MM.1S (cell line): ENCODE results near the gene TCAIM.

ENCODE experiments used
- DNase-seq: peaks from one replicate; pipeline ENCODE4 v3.0.0-alpha.2; 2015
- H2AFZ ChIP-seq: fragments of 300-600 bp; sonication (generic); 2 replicates; pipeline ENCODE4 v1.6.0; 2016; ENCODE audit warnings: antibody characterized with exemption, low read length
- H3F3A ChIP-seq: fragments of 300-600 bp; sonication (generic); 2 replicates; pipeline ENCODE4 v1.6.1; 2016; ENCODE audit warnings: mild to moderate bottlenecking, antibody characterized with exemption, low read length, moderate library complexity, mixed read lengths; ENCODE audit not compliant: insufficient read depth
- H3K27ac ChIP-seq: fragments of 300-600 bp; sonication (generic); 2 replicates; pipeline ENCODE4 v1.5.1; 2016; ENCODE audit warnings: mild to moderate bottlenecking, low read length
- H3K27me3 ChIP-seq: fragments of 300-600 bp; sonication (generic); replicated peaks from 2 replicates; pipeline ENCODE4 v1.6.0; 2016; ENCODE audit warnings: low read length; ENCODE audit not compliant: insufficient read depth
- H3K36me3 ChIP-seq: fragments of 300-600 bp; sonication (generic); replicated peaks from 2 replicates; pipeline ENCODE4 v1.6.1; 2016; ENCODE audit warnings: mild to moderate bottlenecking, low read length, mixed read lengths; ENCODE audit not compliant: insufficient read depth
- H3K4me1 ChIP-seq: fragments of 300-600 bp; sonication (generic); 2 replicates; pipeline ENCODE4 v1.6.1; 2016; ENCODE audit warnings: low read length, mixed read lengths
- H3K4me2 ChIP-seq: fragments of 300-600 bp; sonication (generic); 2 replicates; pipeline ENCODE4 v1.6.0; 2016; ENCODE audit warnings: low read depth, low read length
- H3K4me3 ChIP-seq: fragments of 300-600 bp; sonication (generic); 2 replicates; pipeline ENCODE4 v1.5.1; 2016; ENCODE audit warnings: low read length, mixed read lengths
- H3K79me2 ChIP-seq: fragments of 300-600 bp; sonication (generic); 2 replicates; pipeline ENCODE4 v1.6.1; 2016; ENCODE audit warnings: mixed run types, low read length, mixed read lengths
- H3K9ac ChIP-seq: fragments of 300-600 bp; sonication (generic); 2 replicates; pipeline ENCODE4 v1.6.1; 2016; ENCODE audit warnings: low read length, mixed read lengths
- H3K9me2 ChIP-seq: fragments of 300-600 bp; sonication (generic); replicated peaks from 2 replicates; pipeline ENCODE4 v1.6.1; 2016; ENCODE audit warnings: mild to moderate bottlenecking, low read length, mixed read lengths; ENCODE audit not compliant: insufficient read depth
- H3K9me3 ChIP-seq: fragments of 300-600 bp; sonication (generic); replicated peaks from 2 replicates; pipeline ENCODE4 v1.6.1; 2016; ENCODE audit warnings: mild to moderate bottlenecking, low read length, mixed read lengths; ENCODE audit not compliant: insufficient read depth
- H4K20me1 ChIP-seq: fragments of 300-600 bp; sonication (generic); 2 replicates; pipeline ENCODE4 v1.6.1; 2016; ENCODE audit warnings: mild to moderate bottlenecking, low read length, moderate library complexity, mixed read lengths; ENCODE audit not compliant: insufficient read depth
- EZH2 ChIP-seq: fragments of 300-600 bp; sonication (generic); optimal IDR thresholded peaks from 2 replicates; pipeline ENCODE3; 2017; ENCODE audit warnings: low read depth, mild to moderate bottlenecking, antibody characterized with exemption, low read length, mixed read lengths
- EZH2phosphoT487 ChIP-seq: fragments of 300-600 bp; sonication (generic); IDR thresholded peaks from 2 replicates; pipeline ENCODE4 v1.6.1; 2018; ENCODE audit warnings: antibody characterized with exemption, low read length
- TF ChIP-seq, protein P1 (sequence below): fragments of 300-600 bp; sonication (generic); IDR thresholded peaks from 2 replicates; pipeline ENCODE4 v1.5.1; 2016; ENCODE audit warnings: antibody characterized with exemption, low read length, mixed read lengths

TCAIM gene

GRCh38 chr3:44363591-44363990 lies 25.0 kb downstream of the TCAIM start:
- Histone ChIP-seq H3K4me2 (no peak overlapping the region), H3K36me3 (no peaks in the 10 kb centered on the region), H3K9me3 (no peaks in the 10 kb centered on the region), H3K27me3 (no peaks in the 10 kb centered on the region), H3K79me2 (no peaks in the 10 kb centered on the region), H3K9ac (no peak overlapping the region), H4K20me1 (no peaks in the 10 kb centered on the region), H3K4me1 (no peaks in the 10 kb centered on the region), H3F3A (no peaks in the 10 kb centered on the region), H3K4me3 (no peak overlapping the region), H3K27ac (no peak overlapping the region), H3K9me2 (no peaks in the 10 kb centered on the region), H2AFZ (no peak overlapping the region)
- no peak for DNase-seq
- TF ChIP-seq EZH2 (no peak), EZH2phosphoT487 (no peak)
- TF ChIP-seq, protein P1, sequence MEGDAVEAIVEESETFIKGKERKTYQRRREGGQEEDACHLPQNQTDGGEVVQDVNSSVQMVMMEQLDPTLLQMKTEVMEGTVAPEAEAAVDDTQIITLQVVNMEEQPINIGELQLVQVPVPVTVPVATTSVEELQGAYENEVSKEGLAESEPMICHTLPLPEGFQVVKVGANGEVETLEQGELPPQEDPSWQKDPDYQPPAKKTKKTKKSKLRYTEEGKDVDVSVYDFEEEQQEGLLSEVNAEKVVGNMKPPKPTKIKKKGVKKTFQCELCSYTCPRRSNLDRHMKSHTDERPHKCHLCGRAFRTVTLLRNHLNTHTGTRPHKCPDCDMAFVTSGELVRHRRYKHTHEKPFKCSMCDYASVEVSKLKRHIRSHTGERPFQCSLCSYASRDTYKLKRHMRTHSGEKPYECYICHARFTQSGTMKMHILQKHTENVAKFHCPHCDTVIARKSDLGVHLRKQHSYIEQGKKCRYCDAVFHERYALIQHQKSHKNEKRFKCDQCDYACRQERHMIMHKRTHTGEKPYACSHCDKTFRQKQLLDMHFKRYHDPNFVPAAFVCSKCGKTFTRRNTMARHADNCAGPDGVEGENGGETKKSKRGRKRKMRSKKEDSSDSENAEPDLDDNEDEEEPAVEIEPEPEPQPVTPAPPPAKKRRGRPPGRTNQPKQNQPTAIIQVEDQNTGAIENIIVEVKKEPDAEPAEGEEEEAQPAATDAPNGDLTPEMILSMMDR: no peak

GRCh38 chr3:44365952-44366351 lies 27.4 kb downstream of the TCAIM start:
- DNase-seq: no peak
- Histone ChIP-seq H2AFZ (no peak overlapping the region), H3K9me3 (no peaks in the 10 kb centered on the region), H3F3A (no peaks in the 10 kb centered on the region), H3K9ac (no peak overlapping the region), H3K4me3 (no peak overlapping the region), H3K9me2 (no peaks in the 10 kb centered on the region), H3K27me3 (no peaks in the 10 kb centered on the region), H3K27ac (no peak overlapping the region), H3K36me3 (no peaks in the 10 kb centered on the region), H3K79me2 (no peaks in the 10 kb centered on the region), H3K4me1 (no peaks in the 10 kb centered on the region), H4K20me1 (no peaks in the 10 kb centered on the region), H3K4me2 (no peak overlapping the region)
- TF ChIP-seq, protein P1: no peak
- TF ChIP-seq EZH2 (no peak), EZH2phosphoT487 (no peak)

DNA sequence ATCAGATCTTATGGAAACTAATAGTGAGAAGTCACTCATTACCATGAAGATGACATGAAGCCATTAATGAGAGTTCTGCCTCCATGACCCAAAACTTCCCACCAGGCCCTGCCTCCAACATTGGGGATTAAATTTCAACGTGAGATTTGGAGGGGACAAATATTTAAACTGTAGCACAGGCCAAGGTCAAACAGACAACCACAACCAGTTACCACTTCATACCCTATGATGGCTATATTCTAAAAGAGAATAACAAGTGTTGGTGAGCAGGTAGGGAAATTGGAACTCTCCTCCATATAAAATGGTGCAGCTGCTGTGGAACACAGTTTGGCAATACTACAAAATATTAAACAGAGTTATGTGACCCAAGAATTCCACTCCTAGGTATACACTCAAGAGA lies 36.9 kb downstream of the TCAIM start:
- Histone ChIP-seq H3K27ac (no peak overlapping the region), H3K27me3 (no peaks in the 10 kb centered on the region), H3K4me2 (no peak overlapping the region), H3K9ac (no peak overlapping the region), H3K4me3 (no peak overlapping the region), H3F3A (no peaks in the 10 kb centered on the region), H3K9me3 (no peaks in the 10 kb centered on the region), H3K9me2 (no peaks in the 10 kb centered on the region), H3K4me1 (no peaks in the 10 kb centered on the region), H3K79me2 (no peaks in the 10 kb centered on the region), H2AFZ (no peak overlapping the region), H3K36me3 (no peaks in the 10 kb centered on the region), H4K20me1 (no peaks in the 10 kb centered on the region)
- DNase-seq: no peak
- TF ChIP-seq EZH2phosphoT487 (no peak), EZH2 (no peak)
- TF ChIP-seq, protein P1: no peak
